Keratinocyte (primary cell): ENCODE results near the gene TRIM8. TPM values are rescaled to one million over a fixed set of nuclear protein-coding genes. Genes with fewer than 3 reads are reported as not detected.

Experiments
- DNase-seq: peaks from one replicate; pipeline ENCODE4 v3.0.0-alpha.2; 2011; ENCODE audit warnings: low read depth, missing footprints, low spot score
- FAIRE-seq: peaks from 2 replicates; lab custom pipeline; 2011; peaks lifted over from hg19 to GRCh38; lab: Jason Lieb, UNC
- H2AFZ ChIP-seq: 2 replicates; pipeline ENCODE4 v1.6.0; 2012; ENCODE audit warnings: low read length, control low read depth, inconsistent platforms; ENCODE audit not compliant: control insufficient read depth
- H3K27ac ChIP-seq: 2 replicates; pipeline ENCODE4 v1.5.1; 2011; ENCODE audit warnings: low read length; ENCODE audit not compliant: control insufficient read depth, insufficient read depth
- H3K27me3 ChIP-seq: 3 replicates; pipeline ENCODE4 v1.6.0; 2011; ENCODE audit warnings: low read length; ENCODE audit not compliant: control insufficient read depth, insufficient read depth; ENCODE audit errors: extremely low read depth
- H3K36me3 ChIP-seq, 2 experiments: 2 replicates in 1 of 2; 3 replicates in 1 of 2; pipeline ENCODE4 v1.5.1; 2011; ENCODE audit warnings: low read length in 2 of 2, mild to moderate bottlenecking in 1 of 2; ENCODE audit not compliant: control insufficient read depth in 2 of 2, insufficient read depth in 2 of 2; ENCODE audit errors: extremely low read depth in 1 of 2
- H3K4me1 ChIP-seq: 3 replicates; pipeline ENCODE4 v1.5.1; 2011; ENCODE audit warnings: low read length; ENCODE audit not compliant: control insufficient read depth, insufficient read depth; ENCODE audit errors: extremely low read depth
- H3K4me2 ChIP-seq: 3 replicates; pipeline ENCODE4 v1.6.0; 2011; ENCODE audit warnings: low read depth, low read length; ENCODE audit not compliant: control insufficient read depth, insufficient read depth; ENCODE audit errors: extremely low read depth
- H3K4me3 ChIP-seq, 3 experiments: fragments of 200-600 bp in 1 of 3; sonication (generic) in 1 of 3; 2 replicates in 2 of 3; 3 replicates in 1 of 3; pipeline ENCODE4 v1.5.1; 2011 to 2016; ENCODE audit warnings: low read length in 3 of 3, mild to moderate bottlenecking in 3 of 3, control low read depth in 2 of 3, inconsistent platforms in 1 of 3, low read depth in 1 of 3, mixed read lengths in 1 of 3, mixed run types in 1 of 3, moderate library complexity in 1 of 3; ENCODE audit not compliant: control insufficient read depth in 2 of 3, insufficient read depth in 2 of 3; ENCODE audit errors: extremely low read depth in 1 of 3
- H3K79me2 ChIP-seq: 2 replicates; pipeline ENCODE4 v1.6.0; 2012; ENCODE audit warnings: low read length; ENCODE audit not compliant: control insufficient read depth, insufficient read depth
- H3K9ac ChIP-seq: 3 replicates; pipeline ENCODE4 v1.6.0; 2011; ENCODE audit warnings: low read length; ENCODE audit not compliant: control insufficient read depth, insufficient read depth; ENCODE audit errors: extremely low read depth
- H3K9me1 ChIP-seq: 3 replicates; pipeline ENCODE4 v1.6.0; 2011; ENCODE audit warnings: low read length; ENCODE audit not compliant: control insufficient read depth, insufficient read depth; ENCODE audit errors: extremely low read depth
- H3K9me3 ChIP-seq: 2 replicates; pipeline ENCODE4 v1.5.1; 2012; ENCODE audit warnings: low read depth, low read length; ENCODE audit not compliant: control insufficient read depth
- H4K20me1 ChIP-seq: 3 replicates; pipeline ENCODE4 v1.6.0; 2011; ENCODE audit warnings: low read length; ENCODE audit not compliant: control insufficient read depth, insufficient read depth; ENCODE audit errors: extremely low read depth
- CTCF ChIP-seq, 3 experiments: IDR thresholded peaks in 1 of 3; conservative IDR thresholded peaks in 1 of 3; optimal IDR thresholded peaks in 1 of 3; 2 replicates in 2 of 3; 3 replicates in 1 of 3; pipeline versions ENCODE3 to v1.5.1; 2011; ENCODE audit warnings: low read length in 3 of 3, mild to moderate bottlenecking in 3 of 3, moderate library complexity in 2 of 3, control low read depth in 1 of 3, inconsistent platforms in 1 of 3; ENCODE audit not compliant: insufficient read depth in 2 of 3; ENCODE audit errors: extremely low read depth in 1 of 3
- EZH2 ChIP-seq: IDR thresholded peaks from one replicate; pipeline ENCODE4 v1.6.1; 2012; ENCODE audit warnings: inconsistent platforms, mild to moderate bottlenecking, low read length, moderate library complexity
- dilution Hi-C: fragments of 300-500 bp; cut with MboI; formaldehyde crosslinking; loops from one replicate; pipeline ENCODE4 v1.7.0; 2020; ENCODE audit warnings: low sequenced_read_pairs; ENCODE audit not compliant: extremely low pct_ligation_motif_present
- polyA plus RNA-seq, 5 experiments: library from polyadenylated mRNA; depleted of rRNA in 3 of 5; stranded (reverse) in 3 of 5; stranded (forward) in 1 of 5; unstranded in 1 of 5; fragments of >200 nt; gene quantifications; 1 replicate in 1 of 5; 2 replicates in 3 of 5; 3 replicates in 1 of 5; pipeline versions ENCODE4 v1.2.1 to v1.2.3, GENCODE V29; 2011 to 2012; ENCODE audit warnings: missing spikeins in 2 of 5, low read depth in 1 of 5, low replicate concordance in 1 of 5

The TRIM8 gene
- polyA plus RNA-seq, 1 donor (not counting 4 experiments of a cell fraction or from before 2014, with no cell fraction given), result 24.8 TPM

DNA sequence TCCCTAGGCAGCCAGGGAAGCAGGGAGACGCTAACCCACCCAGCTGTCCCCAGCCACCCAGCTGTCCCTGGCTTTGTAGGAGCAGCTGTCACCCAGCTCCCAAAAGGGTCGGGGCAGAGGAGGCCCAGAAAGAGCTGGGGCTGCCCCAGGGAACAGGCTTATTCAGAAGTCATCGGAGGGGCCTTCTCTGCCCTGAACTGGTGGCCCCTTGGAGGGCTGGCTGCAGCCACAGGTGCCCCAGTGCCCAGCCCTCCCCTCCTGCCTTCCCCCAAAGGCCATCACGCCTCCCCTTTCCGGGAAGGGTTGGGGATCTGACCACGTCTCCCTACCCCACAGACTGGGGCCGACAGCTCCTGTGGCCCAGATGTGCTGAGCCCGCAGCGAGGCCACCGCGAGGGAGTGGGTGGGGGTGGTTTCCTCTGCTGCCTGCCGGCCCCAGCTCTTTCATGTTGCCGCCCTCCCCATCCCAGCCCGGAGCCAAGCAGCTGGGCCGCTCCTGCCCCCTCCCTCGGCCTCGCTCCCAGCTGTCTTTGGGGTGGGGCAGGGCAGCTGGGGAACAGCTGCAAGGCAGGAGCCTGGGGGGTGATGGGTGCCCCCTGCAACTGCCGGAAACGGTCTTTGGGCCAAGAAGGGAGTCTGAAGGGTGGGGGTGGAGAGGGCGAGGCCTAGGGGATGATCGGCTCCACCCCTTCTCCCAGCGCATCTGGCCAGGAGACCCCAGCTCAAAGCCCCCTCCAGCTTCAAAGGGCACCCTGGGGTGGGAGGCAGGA, 16.8 kb downstream of the TRIM8 start:
- TF ChIP-seq CTCF (optimal IDR thresholded peaks at IDR 0.05 in 1 of 3, IDR thresholded peaks at IDR 0.05 in 1 of 3, conservative IDR thresholded peaks at IDR 0.05 in 1 of 3; ENCODE audit: extremely low read depth in 1 of 3, insufficient read depth in 2 of 3, low read length in 3 of 3), result no peak
- TF ChIP-seq EZH2, result no peak
- H3K9me3 ChIP-seq, result no peaks in the 10 kb centered on the region
- H3K27me3 ChIP-seq, result no peaks in the 10 kb centered on the region
- no peak overlapping the region for H3K4me3 ChIP-seq
- no peaks in the 10 kb centered on the region for H3K79me2 ChIP-seq
- H3K36me3 ChIP-seq, result peaks cover 9 to 11% of the 10 kb centered on the region in 2 experiments
- DNase-seq (no peak), FAIRE-seq (no peak)
- H3K4me1 ChIP-seq, result peaks cover 11% of the 10 kb centered on the region
- no peaks in the 10 kb centered on the region for H4K20me1 ChIP-seq
- no peak overlapping the region for H2AFZ ChIP-seq
- no peaks in the 10 kb centered on the region for H3K9me1 ChIP-seq
- dilution Hi-C loops, result no loop called here
- H3K4me2 ChIP-seq, result peak overlapping the region; percentile 5
- no peak overlapping the region for H3K9ac ChIP-seq
- no peak overlapping the region for H3K27ac ChIP-seq

GRCh38 chr10:102661658-102662028, 17.4 kb downstream of the TRIM8 start:
- Histone ChIP-seq H3K4me1 (peaks cover 11% of the 10 kb centered on the region), H3K9me1 (no peaks in the 10 kb centered on the region), H3K9ac (no peak overlapping the region), H3K27ac (no peak overlapping the region), H3K27me3 (no peaks in the 10 kb centered on the region), H3K36me3 (peaks cover 5 to 6% of the 10 kb centered on the region in 2 experiments), H3K4me2 (no peak overlapping the region), H3K9me3 (no peaks in the 10 kb centered on the region), H3K79me2 (no peaks in the 10 kb centered on the region), H3K4me3 (no peak overlapping the region), H4K20me1 (no peaks in the 10 kb centered on the region), H2AFZ (no peak overlapping the region)
- dilution Hi-C loops, result no loop called here
- no peak for FAIRE-seq
- no peak for TF ChIP-seq CTCF (optimal IDR thresholded peaks at IDR 0.05 in 1 of 3, IDR thresholded peaks at IDR 0.05 in 1 of 3, conservative IDR thresholded peaks at IDR 0.05 in 1 of 3; ENCODE audit: extremely low read depth in 1 of 3, insufficient read depth in 2 of 3, low read length in 3 of 3)
- no peak for TF ChIP-seq EZH2
- no peak for DNase-seq
